ENCODE results near the gene CACHD1. TPM values are rescaled to one million over a fixed set of nuclear protein-coding genes. Genes with fewer than 3 reads are reported as not detected.

CACHD1 gene
- total and polyA plus RNA-seq, 2 experiments from 2014 or later, result 41.3 to 54.4 TPM

GRCh38 chr1:64597113-64597512 is 127.2 kb downstream of the CACHD1 start:
- DNase-seq (ENCODE audit: low read depth in 1 of 2, low spot score in 1 of 2), result no peak
- peaks cover 51% of the 10 kb centered on the region for H3K4me1 ChIP-seq (ENCODE audit: low read depth)
- H3K27ac ChIP-seq, result peak overlapping the region; percentile 81
- no peak for TF ChIP-seq CTCF (IDR thresholded peaks at IDR 0.05; ENCODE audit: low read depth, low read length)
- H3K27me3 ChIP-seq, result no peaks in the 10 kb centered on the region
- H3K4me3 ChIP-seq, result no peak overlapping the region
- no peaks in the 10 kb centered on the region for H3K36me3 ChIP-seq
- no peaks in the 10 kb centered on the region for H3K9me3 ChIP-seq (ENCODE audit: low read depth)

DNA sequence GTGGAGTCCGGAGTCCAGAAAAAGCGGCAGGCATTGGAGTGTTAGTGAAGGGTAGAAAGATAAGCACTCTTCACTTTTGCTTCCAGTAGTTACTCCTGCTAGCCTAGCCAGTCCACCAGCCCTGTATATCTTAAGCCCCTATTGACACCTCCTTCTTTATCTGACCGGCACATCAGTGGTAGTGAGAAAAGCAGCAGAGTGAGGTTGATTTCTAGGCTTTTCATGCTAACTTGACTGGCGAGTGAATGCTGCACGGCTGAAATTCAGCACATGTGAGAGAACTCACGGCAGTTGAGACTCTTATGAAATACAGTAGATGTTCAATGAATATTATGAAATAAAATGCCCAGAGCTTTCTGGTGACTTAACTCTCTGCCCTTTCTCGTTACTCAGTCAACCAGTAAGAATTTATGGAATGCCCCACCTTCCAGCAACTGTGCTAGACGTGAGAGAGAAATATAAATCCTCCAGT is 128.2 kb downstream of the CACHD1 start:
- no peak for TF ChIP-seq CTCF (IDR thresholded peaks at IDR 0.05; ENCODE audit: low read depth, low read length)
- no peaks in the 10 kb centered on the region for H3K27me3 ChIP-seq
- H3K4me1 ChIP-seq (ENCODE audit: low read depth), result peaks cover 51% of the 10 kb centered on the region
- peak overlapping the region; percentile 68 for H3K27ac ChIP-seq
- no peak overlapping the region for H3K4me3 ChIP-seq
- peaks cover under 1% of the 10 kb centered on the region for H3K36me3 ChIP-seq
- no peaks in the 10 kb centered on the region for H3K9me3 ChIP-seq (ENCODE audit: low read depth)
- peak; percentile 44 to 80 for DNase-seq (ENCODE audit: low read depth in 1 of 2, low spot score in 1 of 2)

DNA sequence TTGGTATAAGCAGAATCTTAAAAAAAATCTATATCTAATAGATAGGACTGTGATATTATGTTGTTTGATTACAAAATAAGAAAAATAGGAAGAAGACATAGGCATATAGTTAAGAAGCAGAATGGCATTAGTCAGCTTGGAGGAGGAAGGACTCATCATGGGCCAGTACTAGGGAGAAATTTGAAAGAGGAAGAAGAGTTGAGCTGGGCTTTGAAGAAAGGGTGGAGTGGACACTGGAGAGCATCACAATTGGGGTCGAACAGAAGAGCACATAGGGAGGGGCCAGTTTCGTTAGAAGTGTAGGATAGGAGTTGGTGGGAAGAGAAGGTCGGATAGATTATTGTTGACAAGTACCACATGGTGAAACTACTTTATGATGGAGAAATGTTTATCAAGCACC is 129.3 kb downstream of the CACHD1 start:
- peaks cover 49% of the 10 kb centered on the region for H3K4me1 ChIP-seq (ENCODE audit: low read depth)
- no peak overlapping the region for H3K27ac ChIP-seq
- no peak for TF ChIP-seq CTCF (IDR thresholded peaks at IDR 0.05; ENCODE audit: low read depth, low read length)
- no peaks in the 10 kb centered on the region for H3K9me3 ChIP-seq (ENCODE audit: low read depth)
- no peak overlapping the region for H3K4me3 ChIP-seq
- H3K36me3 ChIP-seq, result peaks cover 9% of the 10 kb centered on the region
- DNase-seq (ENCODE audit: low read depth in 1 of 2, low spot score in 1 of 2), result no peak
- no peaks in the 10 kb centered on the region for H3K27me3 ChIP-seq

GRCh38 chr1:64601207-64601606 is 131.3 kb downstream of the CACHD1 start:
- Histone ChIP-seq H3K27ac (no peak overlapping the region), H3K4me1 (ENCODE audit: low read depth) (peaks cover 30% of the 10 kb centered on the region), H3K27me3 (no peaks in the 10 kb centered on the region), H3K9me3 (ENCODE audit: low read depth) (no peaks in the 10 kb centered on the region), H3K4me3 (no peak overlapping the region), H3K36me3 (peaks cover 10% of the 10 kb centered on the region)
- no peak for DNase-seq (ENCODE audit: low read depth in 1 of 2, low spot score in 1 of 2)
- no peak for TF ChIP-seq CTCF (IDR thresholded peaks at IDR 0.05; ENCODE audit: low read depth, low read length)

- no peaks in the 10 kb centered on the region for H3K9me3 ChIP-seq (ENCODE audit: low read depth)
- no peak overlapping the region for H3K4me3 ChIP-seq
- no peak overlapping the region for H3K27ac ChIP-seq
- H3K36me3 ChIP-seq, result peaks cover 13% of the 10 kb centered on the region
- TF ChIP-seq CTCF (IDR thresholded peaks at IDR 0.05; ENCODE audit: low read depth, low read length), result no peak
- H3K4me1 ChIP-seq (ENCODE audit: low read depth), result peaks cover 10% of the 10 kb centered on the region
- H3K27me3 ChIP-seq, result no peaks in the 10 kb centered on the region
- no peak for DNase-seq (ENCODE audit: low read depth in 1 of 2, low spot score in 1 of 2)
Observed at GRCh38 chr1:64608005-64608650, 138.2 kb downstream of the CACHD1 start.

Measured in cardiac muscle cell (in vitro differentiated cells and primary cell).